Endothelial cell of umbilical vein (primary cell): ENCODE results near the gene MRPS14. TPM values are rescaled to one million over a fixed set of nuclear protein-coding genes. Genes with fewer than 3 reads are reported as not detected.

Experiments used
- BruUV-seq: library from RNA; stranded (reverse); fragments of 400-500 nt; replicated peaks from 2 replicates; lab custom pipeline; 2021; lab: Mats Ljungman, UMichigan
- CTCF ChIA-PET: fragments of 300-600, 350-600 bp; sonication (Branson Sonifier 250); formaldehyde crosslinking; loops from one replicate; lab custom pipeline; 2021; ENCODE audit warnings: antibody characterized with exemption, inconsistent platforms; lab: Charles Lee
- POLR2A ChIA-PET: fragments of 300-600, 350-600 bp; sonication (Branson Sonifier 250); formaldehyde crosslinking; loops from one replicate; lab custom pipeline; 2021; ENCODE audit warnings: antibody characterized with exemption, inconsistent platforms; lab: Charles Lee
- DNase-seq: peaks from one replicate; pipeline ENCODE4 v3.0.0-alpha.2; 2011; ENCODE audit warnings: low read depth, low spot score
- FAIRE-seq: peaks from 2 replicates; lab custom pipeline; 2011; peaks lifted over from hg19 to GRCh38; lab: Jason Lieb, UNC
- H2AFZ ChIP-seq: 2 replicates; pipeline ENCODE4 v1.6.0; 2012; ENCODE audit warnings: low read depth, low read length, control low read depth, inconsistent platforms
- H3K27ac ChIP-seq: 2 replicates; pipeline ENCODE4 v1.5.1; 2011; ENCODE audit warnings: low read depth, mild to moderate bottlenecking, control low read depth, low read length, moderate library complexity; ENCODE audit not compliant: insufficient read depth
- H3K27me3 ChIP-seq, 2 experiments: 2 replicates each; pipeline versions ENCODE4 v1.6.0 to v1.6.1; 2011; ENCODE audit warnings: low read length in 2 of 2, mixed read lengths in 1 of 2; ENCODE audit not compliant: control insufficient read depth in 2 of 2, insufficient read depth in 2 of 2
- H3K36me3 ChIP-seq, 2 experiments: 2 replicates in 1 of 2; 3 replicates in 1 of 2; pipeline ENCODE4 v1.5.1; 2011; ENCODE audit warnings: low read length in 2 of 2, mild to moderate bottlenecking in 1 of 2, moderate library complexity in 1 of 2; ENCODE audit not compliant: control insufficient read depth in 2 of 2, insufficient read depth in 2 of 2; ENCODE audit errors: extremely low read depth in 1 of 2
- H3K4me1 ChIP-seq: 3 replicates; pipeline ENCODE4 v1.5.1; 2011; ENCODE audit warnings: mild to moderate bottlenecking, low read length; ENCODE audit not compliant: control insufficient read depth, insufficient read depth; ENCODE audit errors: extremely low read depth
- H3K4me2 ChIP-seq: 2 replicates; pipeline ENCODE4 v1.6.1; 2011; ENCODE audit warnings: low read length, control low read depth, mixed read lengths; ENCODE audit not compliant: insufficient read depth
- H3K4me3 ChIP-seq, 3 experiments: fragments of 200-600 bp in 1 of 3; sonication (generic), shearing (Covaris generic) in 1 of 3; replicated peaks in 1 of 3; 2 replicates each; pipeline ENCODE4 v1.5.1; 2011 to 2016; ENCODE audit warnings: control low read depth in 3 of 3, low read length in 3 of 3, mild to moderate bottlenecking in 2 of 3, inconsistent platforms in 1 of 3, low read depth in 1 of 3, moderate library complexity in 1 of 3; ENCODE audit not compliant: insufficient read depth in 1 of 3
- H3K79me2 ChIP-seq: 2 replicates; pipeline ENCODE4 v1.6.0; 2012; ENCODE audit warnings: low read length, inconsistent platforms; ENCODE audit not compliant: control insufficient read depth, insufficient read depth
- H3K9ac ChIP-seq: replicated peaks from 2 replicates; pipeline ENCODE3; 2011; ENCODE audit warnings: low read length, control low read depth; ENCODE audit not compliant: insufficient read depth; ENCODE audit errors: extremely low read depth
- H3K9me1 ChIP-seq: replicated peaks from 3 replicates; pipeline ENCODE4 v1.6.0; 2011; ENCODE audit warnings: mild to moderate bottlenecking, low read length; ENCODE audit not compliant: control insufficient read depth, insufficient read depth; ENCODE audit errors: extremely low read depth
- H3K9me3 ChIP-seq: replicated peaks from 2 replicates; pipeline ENCODE4 v1.5.1; 2012; ENCODE audit warnings: low read length, inconsistent platforms; ENCODE audit not compliant: control insufficient read depth, insufficient read depth
- H4K20me1 ChIP-seq: replicated peaks from 2 replicates; pipeline ENCODE3; 2011; ENCODE audit warnings: mild to moderate bottlenecking, low read length; ENCODE audit not compliant: control insufficient read depth, insufficient read depth; ENCODE audit errors: extremely low read depth
- EZH2 ChIP-seq: IDR thresholded peaks from 2 replicates; pipeline ENCODE4 v1.6.1; 2012; ENCODE audit warnings: borderline replicate concordance, low read depth, mild to moderate bottlenecking, moderate library complexity, low read length, inconsistent platforms; ENCODE audit not compliant: severe bottlenecking
- FOS ChIP-seq: IDR thresholded peaks from 2 replicates; pipeline ENCODE4 v1.6.1; 2011; ENCODE audit warnings: mild to moderate bottlenecking, low read length, moderate library complexity, borderline replicate concordance; ENCODE audit not compliant: insufficient read depth
- GATA2 ChIP-seq: IDR thresholded peaks from 2 replicates; pipeline ENCODE4 v1.7.0; 2011; ENCODE audit warnings: low read depth, mild to moderate bottlenecking, moderate library complexity, mixed read lengths, low read length; ENCODE audit not compliant: insufficient read length, insufficient read depth
- JUN ChIP-seq: IDR thresholded peaks from 2 replicates; pipeline ENCODE4 v1.6.1; 2011; ENCODE audit warnings: borderline replicate concordance, low read depth; ENCODE audit not compliant: insufficient read length, insufficient read depth
- MYC ChIP-seq: IDR thresholded peaks from one replicate; pipeline ENCODE4 v1.6.1; 2011; ENCODE audit warnings: mild to moderate bottlenecking, low read depth, low read length
- POLR2A ChIP-seq: IDR thresholded peaks from 2 replicates; pipeline ENCODE4 v1.6.1; 2012; ENCODE audit warnings: low read depth, mild to moderate bottlenecking, control low read depth, low read length
- POLR2AphosphoS5 ChIP-seq: IDR thresholded peaks from 2 replicates; pipeline ENCODE4 v1.6.1; 2012; ENCODE audit warnings: low read depth, mild to moderate bottlenecking, control low read depth, low read length, moderate library complexity; ENCODE audit not compliant: insufficient read depth
- dilution Hi-C: fragments of 300-500 bp; cut with MboI; formaldehyde crosslinking; loops from one replicate; pipeline ENCODE4 v1.15.0; 2019; ENCODE audit warnings: low sequenced_read_pairs; ENCODE audit not compliant: extremely low pct_ligation_motif_present
- intact Hi-C: fragments of 100-400 bp; cut with micrococcal nuclease; formaldehyde crosslinking; loops from one replicate; pipeline ENCODE4 v1.10.0; 2022
- polyA plus RNA-seq, 4 experiments: library from polyadenylated mRNA; depleted of rRNA in 3 of 4; stranded (reverse) in 3 of 4; unstranded in 1 of 4; fragments of >200 nt; gene quantifications; 2 replicates each; pipeline versions ENCODE4 v1.2.1 to v1.2.3, GENCODE V29; 2011 to 2012; ENCODE audit warnings: missing spikeins in 1 of 4
- total RNA-seq: library from RNA; stranded (reverse); gene quantifications from 2 replicates; pipeline ENCODE4 v1.2.3, GENCODE V29; 2021
- TF ChIP-seq, protein P1 (sequence below): IDR thresholded peaks from 2 replicates; pipeline ENCODE4 v1.6.1; 2011; ENCODE audit not compliant: insufficient read depth, insufficient read length
- TF ChIP-seq, protein P2 (sequence below), 2 donors: IDR thresholded peaks; 1 replicate in 1 of 2; 2 replicates in 1 of 2; pipeline ENCODE4 v1.5.1; 2011; ENCODE audit warnings: low read length in 2 of 2, mild to moderate bottlenecking in 2 of 2, moderate library complexity in 2 of 2, control low read depth in 1 of 2, inconsistent platforms in 1 of 2, low read depth in 1 of 2; ENCODE audit not compliant: insufficient read depth in 1 of 2; ENCODE audit errors: extremely low read depth in 1 of 2

The MRPS14 gene
- total and polyA plus RNA-seq, 2 donors (not counting 3 experiments of a cell fraction or from before 2014, with no cell fraction given): 29.5 to 31.8 TPM

DNA sequence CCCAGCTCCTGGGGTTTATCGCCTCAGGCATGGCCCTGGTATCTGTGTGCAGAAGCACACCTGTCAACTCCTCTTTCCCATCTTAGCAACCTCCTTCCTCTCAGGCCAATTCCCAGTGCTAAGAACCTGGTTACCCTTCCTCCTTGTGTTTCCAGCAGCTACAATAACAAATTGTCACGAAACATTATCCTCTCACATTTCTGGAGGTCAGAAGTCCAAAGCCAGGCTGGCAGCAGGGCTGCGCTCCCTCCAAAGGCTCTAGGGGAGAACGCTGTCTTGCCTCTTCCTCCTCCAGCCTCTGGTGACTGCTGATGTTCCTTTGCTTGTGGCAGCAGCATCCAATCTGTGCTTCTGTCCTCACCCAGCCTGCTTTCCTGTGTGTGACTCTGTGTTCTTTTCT lies 10.7 kb upstream of the MRPS14 start:
- dilution Hi-C loops (no loop called here), intact Hi-C loops (no loop called here)
- no peaks in the 10 kb centered on the region for H3K36me3 ChIP-seq
- ChIA-PET CTCF (interaction anchor here (7.6 kb wide), 1 partner anchor 91 kb away, joined by 265 read pairs; no protein-coding TSS in a partner anchor), POLR2A (no interaction called here)
- H3K4me1 ChIP-seq: no peaks in the 10 kb centered on the region
- H3K9ac ChIP-seq: no peak overlapping the region
- no peak overlapping the region for H2AFZ ChIP-seq
- H3K4me2 ChIP-seq: no peak overlapping the region
- no peaks in the 10 kb centered on the region for H3K79me2 ChIP-seq
- DNase-seq (no peak), FAIRE-seq (no peak)
- no peaks in the 10 kb centered on the region for H3K9me3 ChIP-seq
- no peak overlapping the region for H3K27ac ChIP-seq
- H3K4me3 ChIP-seq: no peak overlapping the region
- no TSS peak for BruUV-seq
- TF ChIP-seq POLR2AphosphoS5 (no peak), FOS (no peak), POLR2A (no peak), EZH2 (no peak), GATA2 (no peak), MYC (no peak), JUN (no peak)
- TF ChIP-seq, protein P1, sequence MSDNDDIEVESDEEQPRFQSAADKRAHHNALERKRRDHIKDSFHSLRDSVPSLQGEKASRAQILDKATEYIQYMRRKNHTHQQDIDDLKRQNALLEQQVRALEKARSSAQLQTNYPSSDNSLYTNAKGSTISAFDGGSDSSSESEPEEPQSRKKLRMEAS: no peak
- TF ChIP-seq, protein P2, sequence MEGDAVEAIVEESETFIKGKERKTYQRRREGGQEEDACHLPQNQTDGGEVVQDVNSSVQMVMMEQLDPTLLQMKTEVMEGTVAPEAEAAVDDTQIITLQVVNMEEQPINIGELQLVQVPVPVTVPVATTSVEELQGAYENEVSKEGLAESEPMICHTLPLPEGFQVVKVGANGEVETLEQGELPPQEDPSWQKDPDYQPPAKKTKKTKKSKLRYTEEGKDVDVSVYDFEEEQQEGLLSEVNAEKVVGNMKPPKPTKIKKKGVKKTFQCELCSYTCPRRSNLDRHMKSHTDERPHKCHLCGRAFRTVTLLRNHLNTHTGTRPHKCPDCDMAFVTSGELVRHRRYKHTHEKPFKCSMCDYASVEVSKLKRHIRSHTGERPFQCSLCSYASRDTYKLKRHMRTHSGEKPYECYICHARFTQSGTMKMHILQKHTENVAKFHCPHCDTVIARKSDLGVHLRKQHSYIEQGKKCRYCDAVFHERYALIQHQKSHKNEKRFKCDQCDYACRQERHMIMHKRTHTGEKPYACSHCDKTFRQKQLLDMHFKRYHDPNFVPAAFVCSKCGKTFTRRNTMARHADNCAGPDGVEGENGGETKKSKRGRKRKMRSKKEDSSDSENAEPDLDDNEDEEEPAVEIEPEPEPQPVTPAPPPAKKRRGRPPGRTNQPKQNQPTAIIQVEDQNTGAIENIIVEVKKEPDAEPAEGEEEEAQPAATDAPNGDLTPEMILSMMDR (IDR thresholded peaks at IDR 0.05; ENCODE audit: extremely low read depth in 1 of 2, insufficient read depth in 1 of 2, low read depth in 1 of 2, low read length in 2 of 2): no peak
- H4K20me1 ChIP-seq: no peaks in the 10 kb centered on the region
- no peaks in the 10 kb centered on the region for H3K9me1 ChIP-seq
- H3K27me3 ChIP-seq: peaks cover 0 to 2% of the 10 kb centered on the region in 2 experiments
